Prostate gland (tissue), 2 donors: ENCODE measurements around the gene LRRC74B. TPM values are rescaled to one million over a fixed set of nuclear protein-coding genes. Genes with fewer than 3 reads are reported as not detected.
"Not testable (repeated sequence)": the region's sequence is repeated elsewhere in the genome, so short reads cannot be mapped to it uniquely, and the experiment has no call there.

ENCODE experiments used
- DNase-seq: peaks from one replicate; pipeline ENCODE4 v3.0.0-alpha.2; 2019; ENCODE audit warnings: low spot score
- H3K27ac ChIP-seq, 2 donors: fragments of 200-600 bp; sonication (generic); 2 replicates each; pipeline ENCODE4 v1.5.1; 2017 to 2019
- H3K27me3 ChIP-seq: fragments of 200-600 bp; sonication (generic); replicated peaks from 2 replicates; pipeline ENCODE4 v1.5.1; 2019; ENCODE audit not compliant: insufficient read depth
- H3K36me3 ChIP-seq, 2 donors: fragments of 200-600 bp; sonication (generic); 1 replicate in 1 of 2; 2 replicates in 1 of 2; pipeline versions ENCODE4 v1.5.1 to v1.8.1; 2017 to 2019
- H3K4me1 ChIP-seq: fragments of 200-600 bp; sonication (generic); replicated peaks from 2 replicates; pipeline ENCODE4 v1.5.1; 2019
- H3K4me3 ChIP-seq, 2 donors: fragments of 200-600 bp; sonication (generic); 2 replicates each; pipeline ENCODE4 v1.5.1; 2017 to 2019
- H3K9me3 ChIP-seq: fragments of 200-600 bp; sonication (generic); 2 replicates; pipeline ENCODE4 v1.5.1; 2017
- CTCF ChIP-seq, 4 experiments: fragments of 200-600 bp in 2 of 4; fragments of 450-650 bp in 2 of 4; sonication (generic) in 2 of 4; IDR thresholded peaks; 1 replicate in 3 of 4; 2 replicates in 1 of 4; pipeline ENCODE4 v1.5.1; 2016 to 2019; ENCODE audit warnings: antibody characterized with exemption in 4 of 4, mild to moderate bottlenecking in 2 of 4, moderate library complexity in 2 of 4
- POLR2A ChIP-seq: fragments of 450-650 bp; IDR thresholded peaks from one replicate; pipeline ENCODE4 v1.6.1; 2016; ENCODE audit warnings: antibody characterized with exemption, mild to moderate bottlenecking
- POLR2AphosphoS5 ChIP-seq: sonication (generic); formaldehyde crosslinking; IDR thresholded peaks from one replicate; pipeline ENCODE4 v1.6.1; 2017; ENCODE audit warnings: antibody characterized with exemption
- WGBS: methylation state at CpG from one replicate; pipeline ENCODE4 v1.1.5; 2018; 5-methylcytosine and 5-hydroxymethylcytosine counted together
- intact Hi-C: fragments of 100-400 bp; cut with DNase I; formaldehyde crosslinking; loops from one replicate; pipeline ENCODE4 v1.14.2; 2022
- total RNA-seq, 2 donors: library from RNA; depleted of rRNA; stranded (reverse); fragments of >200 nt; gene quantifications; one replicate each; pipeline ENCODE4 v1.1.0, GENCODE V29; 2016

The LRRC74B gene
- total RNA-seq, 2 donors from 2014 or later: 0.45 TPM; not detected in 1

GRCh38 chr22:21043860-21044535 lies 1.7 kb upstream of the LRRC74B start:
- TF ChIP-seq CTCF (IDR thresholded peaks at IDR 0.05) (no peak), POLR2AphosphoS5 (no peak), POLR2A (no peak)
- Histone ChIP-seq H3K4me3 (peak overlapping the region in 1 of 2 donors; percentile 24), H3K4me1 (no peaks in the 10 kb centered on the region), H3K36me3 (no peaks in the 10 kb centered on the region), H3K27ac (no peak overlapping the region), H3K27me3 (no peaks in the 10 kb centered on the region), H3K9me3 (no peaks in the 10 kb centered on the region)
- intact Hi-C loops: no loop called here
- WGBS: 88% methylated on average over 15 of the region's 15 CpGs
- no peak for DNase-seq

- H3K27ac ChIP-seq: no peak overlapping the region
- H3K4me1 ChIP-seq: no peaks in the 10 kb centered on the region
- WGBS: 29% methylated on average over 15 of the region's 15 CpGs
- H3K36me3 ChIP-seq: no peaks in the 10 kb centered on the region
- DNase-seq: no peak
- peak overlapping the region; percentile 21 to 24 for H3K4me3 ChIP-seq
- H3K27me3 ChIP-seq: no peaks in the 10 kb centered on the region
- no peak for TF ChIP-seq POLR2AphosphoS5
- no peak for TF ChIP-seq CTCF (IDR thresholded peaks at IDR 0.05)
- no peak for TF ChIP-seq POLR2A
- no peaks in the 10 kb centered on the region for H3K9me3 ChIP-seq
- intact Hi-C loops: no loop called here
These were observed 688 bp upstream of the LRRC74B start for GRCh38 chr22:21044931-21045584.

- H3K27ac ChIP-seq: no peak overlapping the region
- no peaks in the 10 kb centered on the region for H3K9me3 ChIP-seq
- TF ChIP-seq POLR2A (no peak), POLR2AphosphoS5 (no peak), CTCF (IDR thresholded peaks at IDR 0.05) (no peak)
- WGBS: 92% methylated on average over 14 of the region's 14 CpGs
- H3K4me1 ChIP-seq: no peaks in the 10 kb centered on the region
- no peaks in the 10 kb centered on the region for H3K36me3 ChIP-seq
- DNase-seq: no peak
- intact Hi-C loops: no loop called here
- H3K27me3 ChIP-seq: no peaks in the 10 kb centered on the region
- H3K4me3 ChIP-seq: no peak overlapping the region
These were observed 1.4 kb downstream of the LRRC74B start for GRCh38 chr22:21047035-21047661.

GRCh38 chr22:21047730-21048129 lies 2.0 kb downstream of the LRRC74B start:
- intact Hi-C loops: no loop called here
- no peak overlapping the region for H3K4me3 ChIP-seq
- WGBS: 80% methylated on average over 7 of the region's 7 CpGs
- H3K27me3 ChIP-seq: no peaks in the 10 kb centered on the region
- no peak for TF ChIP-seq CTCF (IDR thresholded peaks at IDR 0.05)
- no peak for TF ChIP-seq POLR2AphosphoS5
- TF ChIP-seq POLR2A: no peak
- H3K9me3 ChIP-seq: no peaks in the 10 kb centered on the region
- no peaks in the 10 kb centered on the region for H3K4me1 ChIP-seq
- no peak overlapping the region for H3K27ac ChIP-seq
- no peak for DNase-seq
- H3K36me3 ChIP-seq: no peaks in the 10 kb centered on the region

GRCh38 chr22:21048448-21048847 lies 2.7 kb downstream of the LRRC74B start:
- H3K27me3 ChIP-seq, H3K36me3 ChIP-seq, H3K27ac ChIP-seq, H3K4me1 ChIP-seq, DNase-seq, intact Hi-C loops, H3K4me3 ChIP-seq, H3K9me3 ChIP-seq: not testable (repeated sequence)
- WGBS: 88% methylated on average over 5 of the region's 5 CpGs

GRCh38 chr22:21048965-21049364 lies 3.2 kb downstream of the LRRC74B start:
- H3K27ac ChIP-seq, H3K27me3 ChIP-seq, intact Hi-C loops, H3K4me3 ChIP-seq, H3K9me3 ChIP-seq, DNase-seq, H3K4me1 ChIP-seq, H3K36me3 ChIP-seq: not testable (repeated sequence)
- WGBS: 99% methylated on average over 8 of the region's 12 CpGs
